Muscle layer of duodenum (tissue), 2 donors: Measurements from ENCODE around the gene DDIT4L.
"Not testable (repeated sequence)": the region's sequence is repeated elsewhere in the genome, so short reads cannot be mapped to it uniquely, and the experiment has no call there.

ENCODE experiments used
- H3K27ac ChIP-seq: one replicate; pipeline ENCODE4 v1.7.0; 2013; ENCODE audit warnings: mild to moderate bottlenecking, low read length
- H3K27me3 ChIP-seq: one replicate; pipeline ENCODE4 v1.7.0; 2013; ENCODE audit warnings: low read depth, mild to moderate bottlenecking, control low read depth, low read length
- H3K36me3 ChIP-seq, 2 donors: one replicate each; pipeline ENCODE4 v1.7.0; 2013; ENCODE audit warnings: low read length in 2 of 2, control low read depth in 1 of 2, mild to moderate bottlenecking in 1 of 2; ENCODE audit not compliant: insufficient read depth in 2 of 2, control insufficient read depth in 1 of 2
- H3K4me1 ChIP-seq, 2 donors: one replicate each; pipeline ENCODE4 v1.7.0; 2013; ENCODE audit warnings: low read length in 2 of 2, mild to moderate bottlenecking in 2 of 2, control low read depth in 1 of 2, moderate library complexity in 1 of 2; ENCODE audit not compliant: insufficient read depth in 2 of 2, control insufficient read depth in 1 of 2
- H3K4me3 ChIP-seq, 2 donors: one replicate each; pipeline ENCODE4 v1.7.0; 2013; ENCODE audit warnings: low read length in 2 of 2, low read depth in 1 of 2, mild to moderate bottlenecking in 1 of 2
- H3K9me3 ChIP-seq, 2 donors: one replicate each; pipeline ENCODE4 v1.7.0; 2013; ENCODE audit warnings: low read length in 2 of 2, control low read depth in 1 of 2, mild to moderate bottlenecking in 1 of 2; ENCODE audit not compliant: control insufficient read depth in 1 of 2
- donor health status: healthy.

The DDIT4L gene, protein sequence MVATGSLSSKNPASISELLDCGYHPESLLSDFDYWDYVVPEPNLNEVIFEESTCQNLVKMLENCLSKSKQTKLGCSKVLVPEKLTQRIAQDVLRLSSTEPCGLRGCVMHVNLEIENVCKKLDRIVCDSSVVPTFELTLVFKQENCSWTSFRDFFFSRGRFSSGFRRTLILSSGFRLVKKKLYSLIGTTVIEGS

DNA sequence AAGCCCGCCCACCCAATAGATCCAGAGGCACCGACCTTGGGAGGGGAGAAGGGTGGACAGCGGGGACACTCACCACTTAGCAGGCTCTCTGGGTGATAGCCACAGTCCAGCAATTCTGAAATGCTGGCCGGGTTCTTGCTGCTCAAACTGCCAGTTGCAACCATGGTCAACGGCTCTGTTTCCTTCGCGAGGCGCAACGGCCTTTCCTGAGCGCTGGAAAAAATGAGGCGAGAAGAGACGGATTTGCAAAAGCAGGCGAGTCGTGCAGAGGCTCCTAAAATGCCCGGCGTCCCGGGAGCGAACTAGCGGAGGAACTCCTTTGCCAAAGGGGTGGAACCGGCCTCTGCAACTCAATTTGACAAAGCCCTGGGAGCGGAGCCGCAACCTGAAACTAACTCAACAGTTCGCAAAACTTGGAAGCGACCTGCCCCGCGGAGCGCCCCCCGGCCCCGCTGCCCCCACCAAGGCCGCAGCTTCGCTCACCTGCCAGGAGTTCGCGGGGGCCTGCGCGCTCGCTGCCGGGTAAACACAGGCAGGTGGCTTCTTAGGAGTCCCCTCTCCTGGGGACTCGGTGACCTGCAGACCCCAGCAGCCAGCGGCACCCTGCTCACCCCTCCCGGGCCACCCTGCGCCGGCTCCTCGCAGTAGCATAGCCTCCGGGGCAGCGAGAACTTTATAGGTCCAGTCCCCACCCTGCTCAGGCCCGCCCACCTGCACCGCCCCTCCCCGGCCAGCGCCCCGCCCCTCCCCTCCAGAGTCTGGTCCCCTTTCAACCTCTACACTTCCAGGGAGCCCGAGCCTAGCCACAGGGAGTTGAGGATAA is at the start of gene DDIT4L:
Gene DDIT4L (minus strand): TSS at position 649 of the 823 bp plus-strand sequence. CDS start 485 bp downstream, at position 164.
- peak within 1 kb of the TSS; percentile 68 to 83 for H3K4me3 ChIP-seq
- H3K4me1 ChIP-seq, result no peaks in the 10 kb centered on the region
- no peaks in the 10 kb centered on the region for H3K36me3 ChIP-seq
- no peak within 1 kb of the TSS for H3K27ac ChIP-seq
- no peaks in the 10 kb centered on the region for H3K9me3 ChIP-seq
- no peaks in the 10 kb centered on the region for H3K27me3 ChIP-seq

DNA sequence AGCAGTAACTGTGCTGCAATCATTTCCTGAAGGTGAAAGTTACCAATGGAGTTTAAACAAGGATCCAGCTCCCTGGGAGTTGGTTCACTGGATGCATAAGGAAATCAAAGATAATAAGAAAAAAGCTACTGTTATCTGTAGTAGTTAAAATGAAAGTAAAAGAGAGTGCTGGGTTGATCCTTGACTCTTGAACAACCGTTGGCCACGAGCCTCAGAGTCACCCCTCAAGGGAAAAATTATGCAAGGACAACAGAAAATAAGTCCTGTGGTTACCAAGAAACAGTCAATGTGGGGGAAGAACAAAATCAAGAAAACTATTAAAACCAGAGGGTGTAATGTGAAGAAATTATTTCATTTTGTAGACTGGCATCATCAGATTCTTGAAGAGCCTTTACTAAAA is 49.7 kb upstream of the DDIT4L start:
- H3K27ac ChIP-seq, result no peak overlapping the region
- H3K27me3 ChIP-seq, result no peaks in the 10 kb centered on the region
- peaks cover 0 to 8% of the 10 kb centered on the region in 2 donors for H3K9me3 ChIP-seq
- no peaks in the 10 kb centered on the region for H3K36me3 ChIP-seq
- H3K4me1 ChIP-seq, result no peaks in the 10 kb centered on the region
- H3K4me3 ChIP-seq, result no peak overlapping the region

DNA sequence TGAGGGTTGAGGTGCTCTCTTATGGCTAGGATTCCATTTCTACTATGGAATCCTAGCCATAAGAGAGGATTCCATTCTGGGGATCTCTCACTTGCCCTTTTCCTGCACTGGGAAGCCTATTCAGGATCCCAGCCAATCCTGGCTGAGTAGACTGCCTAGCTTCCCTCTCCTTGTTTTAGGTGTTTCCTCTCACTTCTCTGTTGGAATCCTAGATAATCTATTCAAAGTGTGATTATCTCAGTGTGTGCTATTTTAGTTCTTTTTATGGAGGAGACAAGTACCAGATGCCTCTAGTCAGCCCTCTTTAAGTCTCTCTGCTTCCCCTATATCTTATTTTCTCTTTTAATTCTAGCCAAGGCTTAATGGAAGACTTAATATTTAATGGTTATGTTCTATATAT is 34.5 kb upstream of the DDIT4L start:
- Histone ChIP-seq H3K4me3 (no peak overlapping the region), H3K36me3 (no peaks in the 10 kb centered on the region), H3K27ac (no peak overlapping the region), H3K27me3 (no peaks in the 10 kb centered on the region), H3K9me3 (peaks cover 5 to 26% of the 10 kb centered on the region in 2 donors), H3K4me1 (no peaks in the 10 kb centered on the region)

DNA sequence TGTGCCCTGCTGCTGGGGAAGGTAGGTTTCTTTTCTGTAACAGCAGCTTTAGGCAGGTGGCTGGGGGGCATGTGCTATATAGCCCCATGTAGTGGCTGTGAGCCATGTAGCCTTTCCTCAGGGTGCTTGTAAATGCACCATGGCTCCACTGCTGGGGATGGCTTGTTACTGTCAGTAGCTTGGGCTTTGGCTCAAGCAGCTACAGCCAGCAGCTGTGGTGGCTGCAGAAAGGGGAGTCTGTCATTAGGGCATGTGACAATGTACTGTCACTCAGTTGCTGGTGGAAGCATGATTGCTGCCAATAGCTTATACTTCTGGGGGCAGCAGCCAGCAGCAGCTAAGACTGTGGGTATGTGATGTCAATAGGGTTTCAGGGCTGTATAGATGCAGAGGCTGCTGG is 33.9 kb upstream of the DDIT4L start:
- Histone ChIP-seq H3K4me1 (no peaks in the 10 kb centered on the region), H3K4me3 (peak overlapping the region in 1 of 2 donors; percentile 14), H3K9me3 (peaks cover 5 to 26% of the 10 kb centered on the region in 2 donors), H3K27ac (no peak overlapping the region), H3K27me3 (no peaks in the 10 kb centered on the region), H3K36me3 (no peaks in the 10 kb centered on the region)

DNA sequence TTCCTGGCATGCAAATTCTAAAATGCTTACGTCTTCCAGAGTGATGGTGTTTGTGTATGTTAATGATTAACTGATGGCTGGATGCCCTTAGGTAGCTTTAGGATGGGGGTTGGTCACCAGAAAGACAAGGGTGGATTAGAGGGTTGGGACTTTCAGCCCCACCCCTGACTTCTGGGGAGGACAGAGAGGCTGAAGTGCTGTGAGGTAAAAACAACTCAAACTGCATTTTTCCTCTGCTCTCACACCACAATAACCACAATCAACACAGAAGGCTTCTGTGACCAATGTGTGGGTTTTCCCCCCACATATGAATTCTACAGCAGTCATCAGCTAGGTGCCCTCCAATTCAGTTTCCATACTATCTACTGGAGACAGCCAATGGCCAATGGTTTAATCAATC is 18.7 kb upstream of the DDIT4L start:
- H3K27ac ChIP-seq, result no peak overlapping the region
- H3K4me3 ChIP-seq, result no peak overlapping the region
- no peaks in the 10 kb centered on the region for H3K27me3 ChIP-seq
- no peaks in the 10 kb centered on the region for H3K4me1 ChIP-seq
- H3K36me3 ChIP-seq, result no peaks in the 10 kb centered on the region
- H3K9me3 ChIP-seq, result no peaks in the 10 kb centered on the region

DNA sequence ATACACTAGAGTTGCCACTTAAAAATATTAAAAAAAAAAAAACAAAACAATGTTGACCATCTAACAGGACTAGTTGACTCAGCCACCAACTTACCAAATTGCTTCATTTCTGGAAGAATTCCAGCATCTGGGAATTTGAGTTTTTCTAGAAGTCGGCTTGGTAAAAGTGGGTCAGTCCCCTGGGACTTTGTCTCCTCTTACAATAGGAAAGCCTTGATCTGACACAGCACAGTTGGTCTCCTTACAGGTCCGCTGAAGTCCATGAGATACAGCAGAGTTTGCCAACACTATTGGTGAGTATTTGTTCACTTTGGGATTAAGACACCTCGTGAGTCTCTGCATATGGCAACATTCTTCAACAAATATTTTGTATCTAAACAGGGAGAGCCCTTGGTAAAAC is 18.2 kb upstream of the DDIT4L start:
- Histone ChIP-seq H3K4me3 (no peak overlapping the region), H3K36me3 (no peaks in the 10 kb centered on the region), H3K27me3 (no peaks in the 10 kb centered on the region), H3K4me1 (no peaks in the 10 kb centered on the region), H3K27ac (no peak overlapping the region), H3K9me3 (no peaks in the 10 kb centered on the region)

DNA sequence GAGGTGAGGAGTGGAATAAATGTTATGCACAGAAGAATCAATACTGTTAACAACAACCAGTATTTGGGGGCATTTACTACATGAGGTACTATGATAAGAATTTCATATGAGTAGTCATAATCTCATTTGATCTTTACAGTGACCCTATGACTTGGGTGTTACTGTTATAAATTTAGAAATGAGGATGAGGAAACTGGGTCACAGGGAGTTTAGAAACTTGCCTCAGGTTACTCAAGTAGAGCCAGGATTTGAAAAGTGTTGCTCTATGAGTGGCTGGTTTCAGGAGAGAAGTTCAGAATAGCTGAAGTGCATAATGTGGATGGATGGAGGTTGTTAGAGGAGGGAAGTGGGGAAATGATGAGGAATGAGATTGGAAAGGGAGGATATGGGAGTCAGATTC is 16.6 kb upstream of the DDIT4L start:
- no peaks in the 10 kb centered on the region for H3K9me3 ChIP-seq
- no peaks in the 10 kb centered on the region for H3K27me3 ChIP-seq
- no peaks in the 10 kb centered on the region for H3K36me3 ChIP-seq
- H3K4me3 ChIP-seq, result no peak overlapping the region
- H3K27ac ChIP-seq, result no peak overlapping the region
- H3K4me1 ChIP-seq, result no peaks in the 10 kb centered on the region

DNA sequence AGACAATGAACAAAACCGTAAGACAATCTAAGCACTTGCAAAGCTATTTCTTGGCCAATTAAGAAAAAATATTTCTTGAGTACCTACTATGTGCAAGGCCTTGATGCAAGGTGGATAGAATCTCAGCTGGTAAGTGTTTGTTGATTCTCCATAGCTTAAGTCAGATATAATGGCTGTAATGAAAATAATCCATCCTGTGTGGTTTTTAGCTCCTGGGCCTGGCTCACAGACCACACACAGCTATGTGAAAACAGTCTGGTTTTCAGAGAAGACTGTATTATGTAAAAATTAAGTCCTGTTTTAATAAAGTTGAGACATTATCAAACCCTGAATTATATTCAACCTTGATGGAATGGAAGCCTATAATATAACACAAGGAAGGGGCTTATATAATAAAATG is 7.8 kb upstream of the DDIT4L start:
- no peaks in the 10 kb centered on the region for H3K36me3 ChIP-seq
- no peak overlapping the region for H3K4me3 ChIP-seq
- no peaks in the 10 kb centered on the region for H3K4me1 ChIP-seq
- no peak overlapping the region for H3K27ac ChIP-seq
- H3K9me3 ChIP-seq, result no peaks in the 10 kb centered on the region
- no peaks in the 10 kb centered on the region for H3K27me3 ChIP-seq

DNA sequence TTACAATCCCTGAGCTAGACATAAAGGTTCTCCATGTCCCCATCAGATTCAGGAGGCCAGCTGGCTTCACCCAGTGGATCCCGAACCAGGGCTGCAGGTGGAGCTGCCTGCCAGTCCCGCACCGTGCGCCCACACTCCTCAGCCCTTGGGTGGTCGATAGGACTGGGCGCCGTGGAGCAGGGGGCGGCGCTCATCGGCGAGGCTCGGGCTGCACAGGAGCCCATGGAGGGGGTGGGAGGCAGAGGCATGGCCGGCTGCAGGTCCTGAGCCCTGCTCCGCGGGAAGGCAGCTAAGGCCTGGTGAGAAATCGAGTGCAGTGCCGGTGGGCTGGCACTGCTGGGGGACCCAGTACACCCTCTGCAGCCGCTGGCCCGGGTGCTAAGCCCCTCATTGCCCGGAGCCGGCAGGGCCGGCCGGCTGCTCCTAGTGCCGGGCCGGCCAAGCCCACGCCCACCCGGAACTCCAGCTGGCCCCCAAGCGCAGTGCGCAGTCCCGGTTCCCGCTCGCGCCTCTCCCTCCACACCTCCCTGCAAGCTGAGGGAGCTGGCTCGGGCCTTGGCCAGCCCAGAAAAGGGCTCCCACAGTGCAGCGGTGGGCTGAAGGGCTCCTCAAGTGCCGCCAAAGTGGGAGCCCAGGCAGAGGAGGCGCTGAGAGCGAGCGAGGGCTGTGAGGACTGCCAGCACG is 6.3 kb upstream of the DDIT4L start:
- H3K36me3 ChIP-seq, H3K9me3 ChIP-seq, H3K27me3 ChIP-seq, H3K4me1 ChIP-seq, H3K27ac ChIP-seq, H3K4me3 ChIP-seq: not testable (repeated sequence)

DNA sequence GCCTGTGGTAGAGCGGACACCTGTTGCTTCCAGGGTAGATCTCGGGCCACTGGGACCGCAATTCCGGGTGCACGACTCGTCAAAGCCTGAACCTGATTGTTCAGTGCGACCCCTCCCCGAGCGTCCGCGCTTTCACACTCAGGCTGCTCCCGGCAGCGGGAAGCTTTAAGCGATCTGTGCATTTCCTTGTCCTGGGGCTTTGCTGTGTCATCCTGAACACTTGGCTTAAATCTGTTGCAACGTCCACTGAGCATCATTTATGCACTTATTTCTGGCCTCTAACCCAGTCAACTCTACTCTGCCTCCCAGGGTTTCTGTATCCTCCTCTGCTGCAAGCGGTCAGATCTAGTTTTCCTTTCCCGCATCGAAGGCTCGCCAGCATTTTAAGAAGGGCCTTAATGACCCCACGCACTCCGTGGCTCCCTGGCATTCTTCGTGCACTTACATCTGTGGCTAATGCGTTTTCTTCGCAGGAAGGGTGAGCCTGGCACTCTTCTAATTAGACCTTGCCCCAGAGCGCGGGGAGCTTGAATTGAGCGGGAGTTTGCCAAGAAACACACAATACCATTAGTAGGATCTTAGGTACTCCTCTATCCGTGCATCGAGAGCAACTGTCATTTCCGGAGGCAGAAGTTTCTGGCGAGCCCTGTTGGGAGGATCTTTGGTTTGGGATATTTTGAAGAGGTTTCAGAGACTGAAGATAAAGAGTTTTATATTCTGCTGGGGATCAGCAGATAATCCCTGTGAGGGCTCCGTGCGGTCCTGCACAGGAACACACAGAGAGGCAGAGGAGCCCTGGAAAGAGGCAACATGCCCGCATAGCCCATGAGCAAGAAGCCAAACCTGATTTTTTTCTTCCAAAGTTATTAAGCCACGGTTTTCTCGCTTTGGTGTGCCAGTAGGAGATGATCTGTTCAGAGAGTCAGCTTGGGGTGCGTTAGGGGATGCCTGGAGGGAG is 654 bp upstream of the DDIT4L start:
- Histone ChIP-seq H3K9me3 (no peaks in the 10 kb centered on the region), H3K36me3 (no peaks in the 10 kb centered on the region), H3K4me1 (no peaks in the 10 kb centered on the region), H3K27ac (no peak overlapping the region), H3K4me3 (peak overlapping the region; percentile 68 to 83), H3K27me3 (no peaks in the 10 kb centered on the region)

DNA sequence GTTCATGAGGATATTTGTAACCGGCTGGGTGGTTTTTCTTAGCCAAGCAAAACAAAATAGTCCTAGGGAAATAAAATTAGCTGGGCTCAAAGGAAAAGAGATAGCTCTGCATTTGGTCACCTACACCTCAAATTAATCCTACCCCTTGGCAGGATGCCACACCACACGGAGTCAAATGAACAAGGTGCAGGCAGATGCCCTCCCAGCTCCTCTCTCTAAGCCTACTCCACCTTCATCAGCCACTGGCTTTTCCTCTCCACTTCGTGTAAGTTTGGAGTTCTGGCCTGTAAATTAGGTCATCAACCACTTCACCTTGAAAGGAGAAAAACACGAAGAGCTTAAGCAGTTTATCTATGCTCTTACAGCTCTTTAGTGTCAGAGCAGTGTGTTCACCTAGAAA is 1.4 kb downstream of the DDIT4L start:
- Histone ChIP-seq H3K4me1 (no peaks in the 10 kb centered on the region), H3K9me3 (no peaks in the 10 kb centered on the region), H3K4me3 (no peak overlapping the region), H3K27ac (no peak overlapping the region), H3K27me3 (no peaks in the 10 kb centered on the region), H3K36me3 (no peaks in the 10 kb centered on the region)
